Measurements from ENCODE around the gene TSSC4.

- TF ChIP-seq CTCF (IDR thresholded peaks at IDR 0.05) (no peak), POLR2A (IDR thresholded peaks at IDR 0.05) (no peak)
Measured at GRCh38 chr11:2352420-2352819, 48.1 kb upstream of the TSSC4 start.
